HG03558 (cell line): Measurements from ENCODE around the gene IL4R.
"Not testable (repeated sequence)": the region's sequence is repeated elsewhere in the genome, so short reads cannot be mapped to it uniquely, and the experiment has no call there.

Experiments used
- ATAC-seq: cut with Tn5 transposase; IDR thresholded peaks from one replicate; pipeline ENCODE4 v1.9.1; 2021; ENCODE audit warnings: moderate number of reproducible peaks; ENCODE audit not compliant: unreplicated experiment; ENCODE audit errors: extremely low read depth

The IL4R gene

DNA sequence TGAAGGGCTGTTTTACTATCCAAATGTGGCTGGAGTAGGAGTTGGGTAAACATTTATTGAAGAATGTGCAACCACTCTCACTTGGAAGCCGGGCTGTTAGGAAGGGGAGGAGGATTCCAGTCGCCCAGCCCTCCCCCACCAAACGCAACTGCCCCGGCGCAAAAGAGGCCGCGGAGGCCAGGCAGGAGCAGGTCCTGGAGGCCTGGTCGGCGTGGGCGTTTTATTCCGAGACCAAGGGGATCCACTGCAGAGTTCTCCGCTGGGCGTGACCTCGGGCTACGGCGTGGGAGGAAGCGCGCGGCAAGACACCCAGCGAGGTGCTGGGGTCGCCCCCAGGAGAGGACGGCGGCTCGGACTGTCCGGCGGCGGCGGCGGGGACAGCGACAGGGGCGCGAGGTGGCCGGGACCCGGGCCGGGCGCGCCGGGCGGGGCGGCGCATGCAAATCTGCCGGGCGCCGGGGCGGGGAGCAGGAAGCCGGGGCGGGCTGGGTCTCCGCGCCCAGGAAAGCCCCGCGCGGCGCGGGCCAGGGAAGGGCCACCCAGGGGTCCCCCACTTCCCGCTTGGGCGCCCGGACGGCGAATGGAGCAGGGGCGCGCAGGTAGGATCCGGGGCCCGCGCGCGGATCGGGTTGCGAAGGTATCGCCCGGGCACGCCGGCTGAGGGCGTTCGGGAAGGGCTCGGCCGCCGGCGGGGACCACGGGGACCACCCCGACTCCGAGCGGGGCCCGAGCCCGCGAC lies at the start of gene IL4R:
Gene IL4R (plus strand): TSS at position 553 of the 739 bp plus-strand sequence. CDS start 26,230 bp downstream, outside the sequence.
- no peak for ATAC-seq

DNA sequence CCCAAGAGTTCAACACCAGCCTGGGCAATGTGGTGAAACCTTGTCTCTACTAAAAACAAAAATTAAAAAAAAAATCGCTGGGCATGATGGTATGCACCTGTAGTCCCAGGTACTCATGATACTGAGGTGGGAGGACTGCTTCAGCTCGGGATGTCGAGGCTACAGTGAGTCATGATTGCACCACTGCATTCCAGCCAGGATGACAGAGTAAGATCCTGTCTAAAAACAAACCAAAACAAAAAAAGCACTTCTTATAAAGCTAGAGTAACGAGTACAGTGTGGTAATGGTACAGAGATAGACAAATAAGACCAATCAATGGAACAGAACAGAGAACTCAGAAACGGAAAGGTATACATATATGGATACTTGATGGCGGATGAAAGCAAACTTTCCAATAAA lies 49.6 kb upstream of the IL4R start:
- no peak for ATAC-seq

DNA sequence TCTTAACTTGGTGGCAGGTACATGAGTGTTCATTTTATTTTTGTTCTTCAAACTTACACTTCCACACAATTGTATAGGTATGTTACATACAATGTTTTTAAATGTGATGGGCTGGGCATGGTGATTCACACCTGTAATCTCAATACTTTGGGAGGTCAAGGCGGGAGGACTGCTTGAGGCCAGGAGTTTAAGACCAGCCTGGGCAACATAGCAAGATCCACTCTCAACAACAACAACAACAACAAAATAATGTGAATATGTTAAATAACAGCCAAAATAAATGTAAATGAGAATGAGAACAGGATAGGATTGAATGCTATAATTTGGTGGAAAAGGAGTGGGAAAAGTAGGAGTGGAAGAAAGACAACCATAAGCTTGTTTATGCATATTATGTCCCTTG lies 47.8 kb upstream of the IL4R start:
- ATAC-seq: no peak

DNA sequence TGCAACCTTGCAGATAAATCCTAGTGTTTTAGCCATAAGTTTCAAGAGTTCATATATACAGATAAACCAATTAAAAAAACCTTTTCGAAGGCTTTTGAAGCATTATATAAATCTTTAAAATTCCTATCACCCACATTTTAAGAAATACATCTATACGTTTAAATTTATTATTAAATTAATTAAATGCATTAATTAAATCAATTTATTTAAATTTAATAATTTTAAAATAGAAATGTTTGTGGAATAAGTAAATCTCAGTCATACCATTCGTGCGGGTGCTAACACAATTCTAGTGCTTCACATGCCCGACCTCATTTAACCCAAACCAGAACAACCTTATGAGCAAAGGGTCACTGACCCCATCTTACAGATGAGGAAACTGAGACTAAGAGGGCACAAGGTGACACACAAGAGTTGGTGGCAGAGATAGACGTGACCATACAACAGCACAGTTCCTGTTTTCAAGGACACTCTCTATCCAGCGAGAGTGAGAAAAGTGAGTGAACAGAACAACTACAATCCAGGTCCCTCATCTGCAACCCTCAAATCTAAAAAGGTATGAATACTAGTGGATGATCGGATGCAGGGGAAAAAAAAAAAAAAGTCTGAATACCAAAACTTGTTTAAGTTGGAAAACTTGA lies 46.6 kb upstream of the IL4R start:
- ATAC-seq: no peak

DNA sequence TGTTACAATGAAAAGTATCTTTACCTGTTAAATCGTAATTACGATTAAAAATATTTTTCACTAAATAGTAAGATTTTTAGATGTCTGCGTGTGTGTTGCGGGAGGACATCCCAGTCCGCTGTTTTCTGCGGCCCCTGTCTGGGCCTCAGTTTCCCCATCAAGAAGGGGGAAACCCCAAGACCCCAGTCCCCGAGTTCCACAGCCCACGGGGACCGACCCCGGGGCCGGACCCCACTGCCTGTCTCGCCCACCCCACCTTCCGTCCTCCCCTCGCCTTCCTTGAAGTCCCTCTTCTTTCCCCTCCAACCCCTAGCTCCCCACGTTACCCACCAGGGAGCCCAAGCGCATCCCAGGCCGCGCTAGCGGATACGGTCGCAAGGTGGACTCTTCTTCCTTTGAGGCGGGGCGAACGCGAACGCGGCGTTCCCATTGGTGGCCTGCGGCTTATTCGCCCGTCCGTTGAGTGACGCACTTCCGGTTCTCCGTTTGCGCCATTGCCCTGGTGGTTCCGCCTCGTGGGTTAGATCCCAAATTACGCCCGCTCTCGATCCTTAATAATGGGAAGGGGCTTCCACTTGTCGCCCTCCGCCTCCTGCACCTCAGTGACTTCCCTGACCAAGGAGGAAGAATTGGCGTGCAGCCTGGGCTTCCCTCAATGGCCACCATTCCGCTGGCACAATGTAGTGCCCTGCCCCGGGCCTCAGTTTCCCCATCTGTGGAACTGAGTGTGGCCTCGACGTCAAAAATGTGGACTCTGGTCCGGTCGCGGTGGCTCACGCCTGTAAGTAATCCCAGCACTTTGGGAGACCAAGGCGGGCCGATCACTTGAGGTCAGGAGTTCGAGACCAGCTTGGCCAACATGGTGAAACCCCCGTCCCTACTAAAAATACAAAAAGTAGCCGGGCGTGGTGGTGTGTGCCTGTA lies 45.1 kb upstream of the IL4R start, which contains the start of gene NSMCE1:
Gene NSMCE1 (minus strand): TSS at position 397 of the 924 bp plus-strand sequence. CDS start 11,202 bp downstream, outside the sequence.
- ATAC-seq: peak; percentile 67

DNA sequence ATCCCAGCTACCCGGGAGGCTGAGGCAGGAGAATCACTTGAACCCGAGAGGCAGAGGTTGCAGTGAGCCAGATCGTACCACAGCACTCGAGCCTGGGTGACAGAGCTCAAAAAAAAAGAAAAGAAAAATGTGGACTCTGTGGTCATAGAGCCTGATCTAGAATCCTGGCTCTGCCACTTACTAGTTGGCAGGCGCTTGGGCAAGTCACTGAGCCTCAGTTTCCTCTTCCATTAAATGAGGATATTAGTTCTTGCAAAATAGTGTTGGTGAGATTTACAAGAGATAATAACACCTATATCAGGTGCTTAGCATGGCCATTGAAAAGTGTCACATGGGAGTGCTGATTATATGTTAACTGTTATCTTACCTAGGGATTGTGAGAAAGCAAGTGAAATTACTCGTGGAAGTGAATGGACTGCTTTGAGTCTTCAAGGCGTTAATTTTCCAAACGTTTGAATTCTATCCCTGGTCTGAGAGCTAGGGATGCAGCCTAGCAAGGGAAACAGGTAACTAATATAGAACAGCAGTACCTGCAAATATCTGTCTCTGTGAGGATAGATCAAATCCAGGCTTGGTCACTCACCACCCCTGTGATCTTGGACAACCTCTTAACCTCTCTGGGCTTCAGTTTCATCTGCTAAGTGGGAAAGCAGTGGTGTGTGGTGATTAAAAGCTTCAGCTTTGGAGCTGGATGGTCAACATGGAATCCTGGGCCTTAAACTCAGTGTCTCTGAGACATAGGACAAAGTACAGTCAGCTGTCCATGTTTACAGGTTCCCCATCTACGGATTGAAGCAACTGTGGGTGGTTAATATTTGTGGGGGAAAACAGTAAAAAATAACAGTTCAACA lies 44.2 kb upstream of the IL4R start:
- no peak for ATAC-seq

DNA sequence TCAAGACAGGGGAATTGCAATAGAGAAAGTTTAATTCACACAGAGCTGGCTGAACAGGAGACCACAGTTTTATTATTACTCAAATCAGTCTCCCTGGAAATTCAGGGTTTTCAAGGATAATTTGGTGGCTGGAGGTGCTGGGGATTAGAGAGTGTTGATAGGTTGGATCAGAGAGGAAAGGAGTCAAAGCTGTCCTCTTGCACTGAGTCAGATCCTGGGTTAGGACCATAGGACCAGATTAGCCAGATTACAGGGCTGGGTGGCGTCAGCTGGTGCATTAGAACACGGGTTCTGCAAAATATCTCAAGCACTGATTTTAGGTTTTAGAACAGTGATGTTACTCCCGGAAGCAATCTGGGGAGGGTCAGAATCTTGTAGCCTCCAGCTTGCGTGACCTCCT lies 43.4 kb upstream of the IL4R start:
- no peak for ATAC-seq

DNA sequence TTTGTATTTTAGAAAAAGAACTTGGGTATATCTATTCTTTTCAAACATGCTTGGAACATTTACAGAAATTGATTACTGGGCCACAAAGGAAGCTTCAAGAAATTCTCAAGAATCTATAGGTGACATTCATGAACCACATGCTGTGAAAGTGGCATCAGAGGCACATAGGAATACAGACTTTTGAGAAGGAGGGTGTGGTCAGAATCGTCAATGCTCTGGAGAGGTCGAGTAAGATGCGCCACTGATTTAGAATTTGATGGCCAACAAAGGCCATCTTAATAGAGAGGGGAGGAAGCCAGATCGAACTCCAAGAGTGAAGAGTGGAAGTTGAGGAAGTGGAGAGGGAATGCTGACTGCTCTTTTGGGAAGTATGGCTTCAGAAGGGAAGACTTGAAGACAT lies 41.7 kb upstream of the IL4R start:
- no peak for ATAC-seq

DNA sequence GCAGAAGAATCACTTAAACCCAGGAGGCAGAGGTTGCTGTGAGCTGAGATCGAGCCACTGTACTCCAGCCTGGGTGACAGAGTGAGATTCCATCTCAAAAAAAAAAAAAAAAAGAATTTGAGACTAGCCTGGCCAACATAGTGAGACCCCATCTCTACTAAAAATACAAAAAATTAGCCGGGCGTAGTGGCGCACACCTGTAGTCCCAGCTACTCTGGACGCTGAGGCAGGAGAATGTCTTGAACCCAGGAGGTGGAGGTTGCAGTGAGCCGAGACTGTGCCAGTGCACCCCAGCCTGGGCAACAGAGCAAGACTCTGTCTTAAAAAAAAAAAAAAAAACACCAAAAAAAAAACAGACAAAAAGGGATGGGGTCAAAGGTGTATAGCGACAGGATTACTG lies 41.1 kb upstream of the IL4R start:
- ATAC-seq: not testable (repeated sequence)

DNA sequence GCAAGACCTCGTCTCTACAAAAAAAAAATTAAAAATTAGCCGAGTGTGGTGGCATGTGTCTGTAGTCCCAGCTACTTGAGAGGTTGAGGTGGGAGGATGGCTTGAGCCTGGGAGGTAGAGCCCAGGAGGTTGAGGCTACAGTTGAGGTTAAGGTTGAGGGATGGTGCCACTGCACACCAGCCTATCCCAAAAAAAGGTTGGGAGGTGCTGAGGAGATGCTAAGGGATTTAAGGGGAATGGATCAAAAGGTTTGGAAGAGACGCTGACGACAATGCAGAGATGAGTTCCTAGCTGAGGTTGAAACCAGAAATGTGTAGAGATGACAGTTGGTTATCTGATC lies 40.5 kb upstream of the IL4R start:
- ATAC-seq: no peak

DNA sequence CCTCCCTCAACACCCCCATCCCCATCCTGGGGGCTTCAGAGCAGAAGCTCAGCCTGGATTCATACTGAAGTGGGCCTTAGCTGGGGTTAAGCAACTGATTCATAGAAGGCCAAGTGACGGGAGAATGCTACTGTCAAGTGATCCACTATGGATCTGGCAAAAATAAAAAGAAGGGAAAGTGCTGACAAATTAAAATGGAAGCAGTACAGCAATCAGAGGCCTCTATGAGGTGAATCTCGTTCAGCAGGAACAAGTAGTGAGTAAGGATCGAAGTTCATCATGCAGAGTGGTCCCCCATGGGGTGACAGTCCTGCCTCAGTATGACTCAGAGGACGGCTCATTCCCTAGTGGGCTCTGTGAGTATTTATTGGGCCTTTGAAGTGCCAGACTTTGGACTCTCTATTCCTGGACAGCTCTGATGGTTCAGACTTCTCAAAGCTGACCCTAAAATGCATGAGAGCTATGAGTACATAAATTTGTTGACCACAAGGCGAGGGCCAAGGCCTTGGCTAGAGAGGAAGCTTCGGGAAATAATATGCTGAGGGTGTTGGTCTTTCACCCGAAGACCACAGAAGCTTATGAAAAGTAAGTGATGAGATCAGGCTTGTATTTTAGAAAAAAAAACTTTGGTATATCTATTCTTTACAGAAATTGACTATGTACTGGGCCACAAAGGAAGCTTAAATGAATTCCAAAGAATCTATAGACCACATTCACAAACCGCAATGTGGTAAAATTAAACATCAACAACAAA lies 39.9 kb upstream of the IL4R start:
- no peak for ATAC-seq

DNA sequence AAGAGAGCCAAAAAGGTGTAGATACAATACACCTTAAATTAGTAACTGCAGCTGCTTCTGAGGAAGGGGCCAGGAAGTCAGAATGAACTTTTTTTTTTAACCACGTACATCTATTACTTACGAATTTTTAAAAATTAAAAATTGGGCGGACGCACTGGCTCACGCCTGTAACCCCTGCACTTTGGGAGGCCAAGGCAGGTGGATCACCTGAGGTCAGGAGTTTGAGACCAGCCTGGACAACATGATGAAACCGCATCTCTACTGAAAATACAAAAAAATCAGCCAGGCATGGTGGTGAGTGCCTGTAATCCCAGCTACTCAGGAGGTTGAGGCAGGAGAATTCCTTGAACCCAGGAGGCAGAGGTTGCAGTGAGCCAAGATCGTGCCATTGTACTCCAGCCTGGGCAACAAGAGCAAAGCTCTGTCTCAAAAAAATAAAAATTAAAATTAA lies 39.3 kb upstream of the IL4R start:
- ATAC-seq: not testable (repeated sequence)

DNA sequence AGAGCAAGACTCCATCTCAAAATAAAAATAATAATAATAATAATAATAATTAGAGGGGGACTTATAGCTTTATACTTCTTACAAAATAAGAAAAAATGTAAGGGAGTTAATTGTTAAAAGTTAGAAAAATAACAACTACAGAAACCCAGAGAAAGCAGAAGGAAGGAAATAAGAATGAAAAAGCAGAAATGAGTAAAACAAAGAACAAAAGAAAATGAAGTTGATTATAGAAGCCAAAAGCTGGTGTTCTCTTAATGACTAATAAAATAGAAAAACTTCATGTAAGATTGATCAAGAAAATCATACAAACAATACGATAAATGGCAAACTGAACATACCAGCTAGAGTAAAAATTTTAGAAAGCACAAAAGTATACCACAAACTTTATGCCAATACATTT lies 38.4 kb upstream of the IL4R start:
- no peak for ATAC-seq

DNA sequence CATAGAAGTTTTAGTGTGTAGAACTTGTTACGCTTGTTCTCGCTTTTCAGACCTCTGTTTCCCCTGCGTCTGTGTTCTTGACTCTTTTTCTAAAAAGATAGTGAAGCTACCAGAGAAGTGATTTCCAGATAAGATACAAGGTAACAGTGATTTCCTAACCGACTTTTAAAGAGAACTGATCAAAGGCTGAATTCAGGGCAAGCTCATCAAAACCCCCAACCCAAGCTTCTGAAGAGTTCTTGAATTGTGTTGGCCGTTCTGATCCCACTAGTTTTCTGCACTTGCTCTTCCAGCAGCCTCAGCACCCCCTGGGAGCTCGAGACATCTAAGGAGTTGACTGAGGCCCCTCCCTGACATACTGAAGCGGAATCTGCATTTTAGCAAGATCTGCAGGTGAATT lies 32.5 kb upstream of the IL4R start:
- ATAC-seq: no peak

DNA sequence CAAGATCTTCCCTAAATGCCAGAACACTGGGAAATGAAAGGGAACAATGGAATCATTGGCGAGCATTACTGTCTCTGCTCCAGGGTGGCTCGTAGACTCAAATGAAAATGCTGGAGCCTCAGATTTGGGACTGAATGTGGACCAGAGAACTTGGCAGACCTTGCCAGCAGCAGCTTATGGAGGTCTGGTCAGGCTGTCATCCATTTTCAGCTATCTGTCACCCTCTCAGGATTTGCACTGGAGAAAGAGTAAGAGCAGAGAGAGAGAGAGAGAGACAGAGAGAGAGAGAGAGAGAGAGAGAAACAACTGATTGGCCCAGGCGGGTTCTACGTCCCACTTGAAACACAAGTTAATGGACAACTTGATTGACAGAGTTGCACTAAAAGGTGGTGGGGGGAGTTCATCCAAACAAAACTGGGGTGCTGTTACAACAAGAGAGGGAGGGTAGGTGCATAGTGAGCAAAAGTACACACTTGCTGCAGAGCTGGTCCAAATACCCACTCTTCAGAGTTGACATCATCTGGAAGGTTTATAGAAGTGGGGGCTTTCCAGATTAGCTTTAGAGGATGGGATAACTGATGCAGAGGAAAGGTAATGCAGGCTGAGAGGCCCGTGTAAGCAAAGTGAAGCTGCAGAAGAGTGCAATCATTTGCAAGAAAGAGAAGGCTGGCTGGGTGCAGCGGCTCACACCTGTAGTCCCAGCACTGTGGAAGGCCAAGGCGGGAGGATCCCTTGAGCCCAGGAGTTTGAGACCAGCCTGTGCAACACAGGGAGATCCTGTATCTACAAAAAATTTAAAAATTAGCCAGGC lies 28.7 kb upstream of the IL4R start:
- no peak for ATAC-seq

DNA sequence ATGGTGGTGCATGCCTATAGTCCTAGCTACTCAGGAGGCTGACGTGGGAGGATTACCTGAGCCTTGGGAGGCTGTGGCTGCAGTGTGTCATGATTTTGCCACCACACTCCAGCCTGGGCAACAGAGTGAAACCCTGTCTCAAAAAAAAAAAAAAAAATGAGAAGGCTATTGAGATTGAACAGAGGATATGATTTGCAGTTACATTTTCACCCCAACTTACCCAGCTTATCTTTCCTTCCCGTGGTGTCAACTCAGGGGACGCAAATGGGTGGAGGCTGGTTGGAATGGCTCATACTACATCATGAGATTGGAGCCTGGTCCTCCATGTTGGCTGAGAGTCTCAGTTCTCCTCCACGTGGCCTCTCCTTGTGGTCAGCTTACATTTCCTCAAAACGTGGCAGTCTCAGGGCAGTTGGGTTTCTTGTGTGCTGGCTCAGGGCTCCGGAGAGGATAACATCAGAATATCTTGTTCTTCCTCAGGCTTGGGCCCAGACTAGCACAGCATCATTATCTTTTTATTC lies 28.0 kb upstream of the IL4R start:
- ATAC-seq: no peak

DNA sequence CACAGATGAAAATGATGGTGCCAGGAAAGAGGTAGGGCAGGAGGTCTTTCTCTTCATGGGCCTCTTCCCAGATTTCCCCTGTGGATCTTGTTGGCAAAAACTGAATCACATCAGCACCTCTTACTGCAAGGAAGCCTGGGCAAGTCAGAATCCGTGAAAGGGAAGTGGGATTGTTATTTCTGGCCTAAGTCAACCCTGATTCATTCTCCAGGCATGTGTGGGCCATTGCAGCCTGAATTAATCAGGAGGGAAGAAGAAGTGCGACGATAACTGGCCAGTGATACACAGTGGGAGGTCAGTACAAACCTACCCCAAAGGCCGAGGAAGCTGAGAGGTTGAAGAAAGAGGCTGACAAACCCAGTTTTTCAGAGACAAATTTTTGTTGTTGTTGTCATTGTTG lies 27.3 kb upstream of the IL4R start:
- no peak for ATAC-seq
